HG02884 (cell line): ENCODE results near the gene OR4F6.
"Not testable (repeated sequence)": the region's sequence is repeated elsewhere in the genome, so short reads cannot be mapped to it uniquely, and the experiment has no call there.

Experiments
- ATAC-seq: cut with Tn5 transposase; IDR thresholded peaks from one replicate; pipeline ENCODE4 v1.9.1; 2021; ENCODE audit warnings: mild to moderate bottlenecking, moderate library complexity; ENCODE audit not compliant: unreplicated experiment

The OR4F6 gene, protein sequence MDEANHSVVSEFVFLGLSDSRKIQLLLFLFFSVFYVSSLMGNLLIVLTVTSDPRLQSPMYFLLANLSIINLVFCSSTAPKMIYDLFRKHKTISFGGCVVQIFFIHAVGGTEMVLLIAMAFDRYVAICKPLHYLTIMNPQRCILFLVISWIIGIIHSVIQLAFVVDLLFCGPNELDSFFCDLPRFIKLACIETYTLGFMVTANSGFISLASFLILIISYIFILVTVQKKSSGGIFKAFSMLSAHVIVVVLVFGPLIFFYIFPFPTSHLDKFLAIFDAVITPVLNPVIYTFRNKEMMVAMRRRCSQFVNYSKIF

DNA sequence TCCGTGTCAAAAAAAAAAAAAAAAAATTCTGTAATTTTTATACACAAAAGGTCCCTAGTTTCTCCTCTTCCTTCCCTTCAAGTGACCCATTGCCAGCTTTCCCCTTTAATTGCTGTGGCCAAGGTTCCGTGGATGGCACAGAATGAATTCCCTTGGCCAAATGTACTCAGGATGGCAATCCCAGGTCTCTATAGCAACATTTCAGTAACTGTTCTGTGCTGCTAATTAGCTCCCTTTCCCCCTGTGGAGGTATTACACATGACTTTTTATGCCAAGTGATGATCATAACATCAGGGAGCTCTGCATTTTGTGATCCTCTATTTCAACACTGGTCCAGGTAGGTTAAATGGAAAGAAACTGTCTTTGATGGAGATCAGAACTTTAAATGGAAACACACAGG lies at the start of gene OR4F6:
OR4F6 (plus strand) TSS at position 301 of the 400 bp plus-strand sequence. CDS start 2,211 bp downstream, outside the sequence.
- ATAC-seq: no peak

DNA sequence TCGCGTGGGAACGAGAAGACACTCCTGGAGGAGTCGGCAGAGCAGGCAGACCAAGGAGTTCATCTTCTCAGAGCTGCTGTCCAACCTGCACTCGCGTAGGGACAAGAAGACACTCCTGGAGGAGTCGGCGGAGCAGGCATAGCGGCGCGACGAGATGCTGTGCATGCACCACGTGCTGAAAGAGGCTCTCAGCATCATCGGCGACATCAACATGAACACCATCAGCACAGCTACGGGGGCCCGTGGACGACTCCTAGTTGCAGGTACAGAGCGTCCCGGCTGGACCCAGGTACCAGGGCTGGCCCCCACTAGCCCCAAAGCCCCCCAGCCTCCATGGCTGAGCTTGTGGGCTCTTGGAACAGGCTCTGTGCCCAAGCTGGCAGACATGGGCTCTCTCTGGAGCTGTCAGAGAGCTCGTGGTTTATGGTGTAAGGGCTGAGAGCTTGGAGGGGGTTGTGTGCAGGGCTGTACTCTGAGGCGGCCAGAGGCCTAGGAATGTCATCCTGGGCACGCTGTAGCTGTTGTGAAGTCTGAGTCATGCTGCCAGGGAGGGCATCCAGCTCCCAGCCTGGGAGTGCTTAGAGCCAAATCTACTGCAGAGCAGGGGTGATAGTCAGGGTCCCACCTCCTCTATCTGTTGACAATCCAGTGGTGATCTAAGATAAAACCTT lies 38.5 kb upstream of the OR4F6 start:
- ATAC-seq: not testable (repeated sequence)

DNA sequence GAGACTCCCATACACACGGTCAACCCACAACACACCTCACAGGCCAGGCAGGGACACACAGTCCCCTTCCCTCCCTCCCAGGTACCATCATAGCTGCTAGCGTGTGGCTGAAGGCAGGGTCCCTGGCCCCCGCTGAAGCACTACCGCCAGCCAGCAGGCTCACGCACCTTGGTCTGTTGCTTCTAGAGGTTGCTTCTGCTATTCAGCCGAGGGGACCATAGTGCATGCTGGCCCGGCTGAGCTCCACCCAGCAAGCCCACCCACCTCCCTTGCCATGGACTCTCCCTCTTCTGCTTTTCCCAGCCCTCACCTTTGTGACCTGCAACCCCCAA lies 38.0 kb upstream of the OR4F6 start:
- not testable (repeated sequence) for ATAC-seq

DNA sequence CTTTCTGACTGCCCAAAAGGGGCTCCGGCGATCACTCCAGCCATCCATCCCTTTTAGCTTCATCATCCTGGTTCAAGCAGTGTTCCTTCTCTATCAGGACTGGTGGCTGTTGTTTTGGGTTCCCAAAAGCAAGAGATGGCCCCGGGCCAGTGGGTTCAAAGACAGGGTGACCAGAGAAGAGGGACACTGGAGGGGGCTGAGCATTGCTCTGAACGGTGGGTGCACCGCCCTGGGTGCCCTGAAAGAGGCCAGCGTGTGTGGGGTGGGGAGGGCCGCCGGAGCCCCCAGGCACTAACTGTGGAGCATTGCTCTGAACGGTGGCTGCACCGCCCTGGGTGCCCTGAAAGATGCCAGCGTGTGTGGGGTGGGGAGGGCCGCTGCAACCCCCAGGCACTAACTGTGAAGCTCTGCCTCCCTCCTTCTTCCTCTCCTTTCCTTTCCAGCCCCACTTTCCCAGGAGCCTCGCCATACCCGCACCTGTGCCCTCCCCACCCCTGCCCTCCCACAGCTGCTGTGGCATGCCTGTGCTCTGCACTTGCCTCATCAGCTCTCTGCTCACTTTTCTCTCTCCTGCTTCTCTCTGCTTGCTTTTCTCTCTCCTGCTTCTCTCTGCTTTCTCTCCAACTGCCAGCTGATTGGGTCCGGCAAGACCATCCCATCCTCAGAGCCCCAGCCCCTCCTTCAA lies 37.4 kb upstream of the OR4F6 start:
- no peak for ATAC-seq

DNA sequence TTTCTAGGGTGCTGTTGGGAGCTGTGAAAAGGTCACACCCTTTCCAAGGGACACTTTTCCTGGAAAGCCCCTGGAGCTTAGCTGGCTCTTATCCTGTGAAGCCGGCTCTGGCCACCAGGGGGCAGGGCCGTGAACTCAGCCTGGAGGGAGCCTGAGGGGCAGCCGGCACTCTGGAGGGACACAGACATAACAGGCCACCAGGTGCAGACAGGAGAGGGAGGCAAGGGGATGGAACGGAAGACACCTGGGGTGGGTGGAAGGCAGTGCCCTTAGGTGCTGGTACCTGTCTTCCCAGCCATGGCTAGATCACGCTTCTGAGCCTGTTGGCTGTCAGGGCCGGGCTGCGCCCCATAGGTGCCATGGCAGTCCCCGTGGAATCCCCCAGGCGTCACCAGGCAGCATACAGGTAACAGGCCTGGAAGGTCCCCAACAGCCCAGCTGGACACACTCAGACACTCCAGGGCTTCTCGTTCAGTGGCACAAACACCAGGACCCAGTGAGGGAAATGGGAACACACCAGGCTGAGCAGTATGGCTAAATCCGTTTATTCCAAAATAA lies 36.1 kb upstream of the OR4F6 start:
- not testable (repeated sequence) for ATAC-seq

DNA sequence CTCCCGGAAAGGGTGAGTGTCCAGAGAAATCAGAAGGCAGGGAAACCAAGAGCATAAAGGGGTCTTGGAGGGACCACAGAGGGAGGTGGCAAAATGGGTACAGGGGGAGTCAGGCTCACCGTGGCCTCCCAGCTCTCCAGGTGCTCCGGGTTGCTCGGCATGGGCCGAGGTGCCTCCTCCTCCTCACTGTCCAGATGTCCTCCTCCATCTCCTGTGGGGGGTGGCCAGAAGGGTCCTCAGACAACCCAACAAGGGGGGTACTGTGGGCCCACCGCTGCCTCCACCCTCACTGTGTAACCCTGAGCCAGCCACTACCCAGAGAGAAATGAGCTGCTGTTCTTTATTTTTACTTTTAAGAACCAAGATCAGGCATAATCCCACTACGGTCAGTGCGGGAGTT lies 30.4 kb upstream of the OR4F6 start:
- no peak for ATAC-seq

DNA sequence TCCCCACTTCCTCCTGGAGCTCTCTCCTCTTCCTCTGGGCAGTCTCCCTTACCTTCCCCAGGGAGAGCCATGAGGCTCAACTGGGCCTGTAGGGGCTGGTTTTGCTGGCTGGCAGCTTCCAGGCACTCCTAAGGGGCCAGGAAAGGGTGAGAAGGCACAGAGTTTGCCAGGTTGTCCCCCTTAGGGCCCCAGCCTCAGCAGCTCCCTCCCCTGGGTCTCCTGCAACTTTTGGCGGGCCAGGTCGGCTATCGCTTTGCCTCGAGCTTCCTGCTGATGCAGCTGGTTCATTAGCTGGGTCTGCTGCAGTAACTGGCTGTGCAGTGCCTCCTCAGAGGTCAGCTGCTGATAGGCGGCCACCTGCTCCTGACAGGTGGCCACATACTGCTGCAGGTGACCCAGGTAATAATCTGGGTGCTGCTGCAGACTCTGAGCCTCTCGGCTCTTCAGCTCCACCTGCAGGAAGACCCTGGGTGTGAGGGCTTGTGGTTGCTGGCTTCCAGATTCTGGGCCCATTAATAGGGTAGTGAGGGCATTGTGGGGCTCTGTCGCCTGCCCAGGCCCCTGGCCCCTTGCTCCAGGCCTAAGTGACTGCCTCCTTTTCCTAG lies 29.7 kb upstream of the OR4F6 start:
- ATAC-seq: no peak

DNA sequence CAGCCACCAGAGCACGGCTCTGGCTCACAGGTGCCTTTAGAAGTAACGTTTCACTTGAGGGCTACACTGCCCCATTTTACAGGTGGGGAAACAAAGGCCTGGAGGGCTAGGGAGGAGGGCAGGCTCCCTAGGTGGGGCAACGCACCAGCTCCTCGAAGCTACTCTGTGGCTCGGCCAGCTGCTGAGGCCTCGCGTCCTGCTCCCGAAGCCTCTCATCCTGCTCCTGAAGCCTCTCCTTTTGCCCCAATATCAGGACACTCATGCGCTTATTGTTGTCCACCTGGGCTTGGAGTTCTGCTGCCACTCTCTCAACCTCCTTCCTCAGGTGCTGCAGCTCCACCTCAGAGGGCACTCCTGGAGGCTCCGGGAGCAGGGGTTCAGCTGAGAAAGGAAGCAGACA lies 28.2 kb upstream of the OR4F6 start:
- no peak for ATAC-seq

DNA sequence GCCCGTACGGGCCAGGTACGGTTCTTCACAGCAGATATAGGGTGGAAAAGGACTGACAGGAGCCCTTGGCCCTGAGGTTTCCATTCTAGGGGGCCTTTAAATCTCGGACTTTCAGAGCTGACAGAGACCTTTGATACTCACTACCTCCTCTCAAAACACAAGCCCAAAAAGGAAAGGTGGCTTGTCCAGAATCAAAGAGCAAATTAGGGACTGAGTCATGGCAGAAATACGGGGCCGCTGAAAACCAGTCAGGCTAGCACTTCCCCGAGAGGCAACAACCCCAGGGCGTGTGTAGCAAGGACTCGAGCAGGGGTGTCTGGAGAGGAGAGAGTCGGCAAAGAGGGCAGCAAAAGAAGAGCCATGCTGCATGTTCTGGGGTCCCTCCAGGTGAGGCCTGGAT lies 24.7 kb upstream of the OR4F6 start:
- ATAC-seq: not testable (repeated sequence)

DNA sequence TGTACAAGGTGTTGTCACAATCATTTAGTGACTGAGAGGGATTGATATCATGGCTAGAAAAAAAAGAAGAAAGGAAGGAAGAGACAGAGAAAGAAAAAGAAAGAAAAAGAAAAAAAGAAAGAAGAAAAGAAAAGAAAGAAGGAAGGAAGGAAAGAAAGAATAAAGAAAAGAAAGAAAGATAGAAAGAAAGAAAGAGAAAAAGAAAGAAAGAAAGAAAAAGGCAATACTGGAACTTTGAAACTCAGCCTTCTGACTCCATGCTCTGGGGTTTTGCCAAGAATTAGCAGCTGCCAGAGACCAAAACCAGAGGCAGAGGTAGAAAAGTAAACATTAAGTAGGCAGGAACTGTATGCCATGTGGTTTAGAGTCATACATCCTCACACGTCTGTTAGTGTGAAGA lies 23.1 kb upstream of the OR4F6 start:
- not testable (repeated sequence) for ATAC-seq

DNA sequence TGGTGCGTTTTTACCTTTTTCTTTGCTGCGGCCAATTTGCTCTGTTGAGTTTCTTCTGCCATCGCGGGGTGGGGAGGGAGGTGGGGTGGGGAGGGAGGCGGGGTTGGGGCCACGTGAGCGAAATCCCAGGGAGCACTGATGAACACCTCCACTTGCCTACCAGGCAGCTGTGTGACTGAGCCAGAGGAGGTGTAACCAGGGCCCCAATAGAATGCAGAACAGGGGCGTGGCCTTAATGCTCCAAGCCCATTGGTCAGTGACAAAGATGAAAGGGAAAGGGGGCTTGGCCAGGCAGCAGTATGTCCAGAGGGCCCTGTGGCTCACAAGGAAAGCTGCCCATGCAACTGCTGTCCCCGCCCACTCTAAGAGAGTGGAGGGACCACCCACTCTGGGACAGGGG lies 21.4 kb upstream of the OR4F6 start:
- no peak for ATAC-seq

DNA sequence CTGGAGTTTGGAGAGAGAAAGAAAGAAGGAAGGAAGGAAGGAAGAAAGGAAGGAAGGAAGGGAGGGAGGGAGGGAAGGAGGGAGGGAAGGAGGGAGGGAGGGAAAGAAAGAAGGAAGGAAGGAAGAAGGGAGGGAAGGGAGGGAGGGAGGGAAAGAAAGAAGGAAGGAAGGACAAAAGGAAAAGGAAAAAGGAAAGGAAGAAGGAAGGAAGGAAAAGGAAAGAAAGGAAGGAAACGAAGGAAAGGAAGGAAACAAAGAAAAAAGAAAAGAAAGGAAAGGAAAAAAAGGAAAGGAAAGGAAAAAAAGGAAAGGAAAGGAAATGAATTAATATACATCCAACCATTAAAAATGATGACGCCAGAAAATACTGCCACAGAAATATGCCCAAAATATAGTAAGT lies 18.7 kb upstream of the OR4F6 start:
- ATAC-seq: no peak

DNA sequence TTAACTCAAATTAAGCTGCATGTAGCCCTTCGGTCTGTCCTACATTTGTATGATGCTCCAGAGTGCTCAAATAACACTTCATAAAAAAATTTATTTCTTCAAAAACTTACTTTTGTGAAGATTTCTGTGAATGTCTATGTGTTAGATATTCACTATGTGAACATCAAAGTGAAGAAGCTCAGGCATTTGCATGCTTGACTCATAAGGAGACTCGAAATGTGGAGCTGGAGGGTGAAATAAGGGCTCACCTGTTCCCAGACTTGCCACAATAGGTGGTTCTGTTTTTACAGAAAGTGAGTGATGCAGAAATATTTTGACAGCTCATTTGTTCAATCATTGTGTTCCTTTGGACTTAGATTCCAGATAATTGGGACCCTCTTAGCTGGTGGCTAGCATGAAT lies 16.9 kb upstream of the OR4F6 start:
- ATAC-seq: not testable (repeated sequence)

DNA sequence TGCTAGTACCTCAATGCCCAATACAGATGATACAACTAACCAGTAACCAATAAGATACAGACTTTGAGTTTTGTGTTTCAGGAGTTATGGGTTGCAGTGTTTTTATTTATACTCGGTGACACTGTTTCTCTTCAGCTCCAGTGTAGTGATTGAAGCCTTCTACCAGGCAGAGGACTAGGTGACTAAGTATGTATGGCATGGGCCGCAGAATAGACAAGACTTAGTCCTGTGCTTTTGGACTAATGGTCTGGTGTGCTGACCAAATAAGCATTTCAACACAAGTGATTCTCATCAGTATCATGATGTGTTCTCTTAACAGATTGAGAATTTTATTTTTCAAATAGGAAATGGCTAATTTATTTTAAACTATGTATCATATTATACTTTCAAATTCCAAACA lies 15.3 kb upstream of the OR4F6 start:
- ATAC-seq: not testable (repeated sequence)

DNA sequence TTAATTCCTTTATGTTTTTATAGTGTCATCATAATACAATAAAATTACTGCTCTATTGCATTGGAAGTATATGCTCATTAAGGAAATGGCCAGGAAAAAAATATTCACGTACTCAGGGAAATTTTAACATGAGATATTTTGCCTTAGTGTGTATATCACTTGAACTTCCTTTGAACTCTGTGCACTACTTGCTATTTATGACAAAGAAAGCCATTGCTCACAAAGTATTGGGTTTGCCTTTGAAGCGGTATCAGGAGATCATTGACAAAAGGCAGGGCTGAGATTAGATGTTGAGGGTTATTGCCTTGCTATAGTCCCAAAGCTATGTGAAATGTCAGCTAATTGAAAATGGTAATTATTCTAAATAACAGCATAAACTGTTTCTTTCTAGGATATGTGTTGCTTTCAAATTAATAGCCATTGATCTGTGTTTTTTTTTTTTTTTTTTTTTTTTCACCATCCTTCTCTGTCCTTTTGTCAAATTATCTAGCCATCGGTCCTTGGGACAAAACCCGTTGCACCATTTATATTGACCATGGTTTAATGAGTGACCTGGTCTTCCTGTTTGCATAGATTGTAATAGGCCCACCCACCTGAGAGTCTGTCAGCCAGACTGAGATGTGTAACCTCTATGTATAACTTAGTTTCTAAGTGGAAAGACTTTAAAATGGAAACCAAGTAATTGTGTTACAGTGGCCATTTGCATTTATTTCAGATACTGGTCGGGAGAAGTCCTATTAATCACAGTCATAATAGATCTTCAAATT lies 14.6 kb upstream of the OR4F6 start:
- ATAC-seq: not testable (repeated sequence)

DNA sequence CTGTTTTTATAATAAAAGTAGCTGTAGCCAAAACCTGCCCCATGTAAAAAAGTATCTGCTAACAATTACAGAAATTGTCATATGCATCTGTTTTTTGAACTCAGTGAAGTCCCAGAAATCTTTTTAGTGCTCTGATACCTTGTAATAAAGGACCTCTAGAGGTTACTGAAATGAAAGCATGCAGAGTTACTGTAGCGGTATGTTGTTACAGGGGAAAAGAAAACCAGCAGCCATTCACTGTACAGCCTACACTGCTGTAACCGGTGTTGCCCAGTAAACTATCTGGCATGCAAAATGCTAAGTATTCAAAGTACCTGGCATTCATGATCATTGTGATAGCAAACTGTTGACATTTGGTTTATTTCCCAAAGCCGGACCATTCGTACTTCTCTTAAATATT lies 12.6 kb upstream of the OR4F6 start:
- ATAC-seq: not testable (repeated sequence)

DNA sequence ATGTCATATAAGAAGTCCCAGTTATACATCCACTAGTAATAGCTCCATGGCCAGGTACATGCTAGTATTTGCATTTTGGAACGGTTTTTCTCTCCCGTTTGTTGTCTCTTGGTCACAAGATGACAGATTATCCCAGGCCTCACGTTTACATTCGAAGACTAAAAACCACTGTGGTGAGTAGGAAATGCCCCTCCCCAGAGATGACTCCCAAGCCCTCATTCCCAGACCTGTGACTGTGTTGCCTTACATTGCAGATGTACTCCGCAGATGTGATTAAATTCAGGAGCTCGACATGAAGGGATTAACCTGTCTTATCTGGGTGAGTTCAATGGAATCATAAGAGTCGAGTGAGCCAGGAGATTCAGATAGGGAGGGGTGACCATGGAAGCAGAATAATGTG lies 9.3 kb upstream of the OR4F6 start:
- ATAC-seq: not testable (repeated sequence)

DNA sequence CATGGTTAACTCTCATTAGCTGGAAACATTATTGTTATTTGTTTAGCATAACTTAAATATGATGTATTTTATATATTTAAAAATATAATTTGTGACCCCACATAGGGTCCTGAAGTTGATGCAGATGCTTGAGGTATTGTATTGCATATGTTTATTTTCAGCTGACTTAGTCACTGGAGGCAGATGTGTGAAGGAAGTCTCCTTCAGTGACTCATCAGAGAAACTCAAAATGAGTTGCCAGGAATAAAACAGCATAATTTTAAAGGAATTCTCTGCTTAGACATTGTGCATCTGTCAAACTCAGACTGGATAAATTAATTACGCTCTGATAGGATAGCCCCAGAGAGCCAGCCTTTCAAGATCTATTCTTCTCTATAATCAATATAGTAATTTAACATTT lies 7.9 kb upstream of the OR4F6 start:
- ATAC-seq: no peak

DNA sequence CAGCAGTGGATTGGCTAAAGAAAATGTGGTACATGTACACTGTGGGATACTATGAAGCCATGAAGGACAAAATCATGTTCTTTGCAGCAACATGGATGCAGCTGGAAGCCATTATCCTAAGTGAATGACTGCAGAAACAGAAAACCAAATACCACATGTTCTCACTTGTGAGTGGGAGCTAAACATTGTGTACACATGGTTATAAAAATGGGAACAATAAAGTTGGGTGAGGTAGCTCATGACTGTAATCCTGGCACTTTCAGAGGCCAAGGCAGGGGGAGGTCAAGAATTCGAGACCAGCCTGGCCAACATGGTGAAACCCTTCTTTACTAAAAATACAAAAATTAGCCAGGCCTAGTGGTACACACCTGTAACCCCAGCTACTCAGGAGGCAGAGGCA lies 3.6 kb upstream of the OR4F6 start:
- no peak for ATAC-seq

DNA sequence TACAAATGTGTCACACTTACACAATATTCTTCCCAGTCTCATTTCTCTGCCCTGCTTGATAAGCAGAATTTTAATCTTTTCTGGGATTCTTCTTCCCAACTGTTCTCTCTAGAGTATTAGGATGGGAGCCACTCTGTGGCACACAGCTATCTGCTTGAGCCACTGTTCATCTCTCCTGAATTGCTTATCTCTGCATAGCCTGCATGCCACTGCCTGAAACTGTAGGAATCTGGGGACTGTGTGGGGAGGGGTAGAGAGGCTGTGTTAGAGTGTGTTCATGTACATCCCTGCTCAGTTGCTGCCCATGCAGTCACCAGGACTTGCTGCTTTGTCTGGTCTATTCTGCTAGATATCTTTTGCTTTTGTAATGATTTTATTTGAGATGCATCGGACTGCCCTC lies 2.3 kb upstream of the OR4F6 start:
- no peak for ATAC-seq

DNA sequence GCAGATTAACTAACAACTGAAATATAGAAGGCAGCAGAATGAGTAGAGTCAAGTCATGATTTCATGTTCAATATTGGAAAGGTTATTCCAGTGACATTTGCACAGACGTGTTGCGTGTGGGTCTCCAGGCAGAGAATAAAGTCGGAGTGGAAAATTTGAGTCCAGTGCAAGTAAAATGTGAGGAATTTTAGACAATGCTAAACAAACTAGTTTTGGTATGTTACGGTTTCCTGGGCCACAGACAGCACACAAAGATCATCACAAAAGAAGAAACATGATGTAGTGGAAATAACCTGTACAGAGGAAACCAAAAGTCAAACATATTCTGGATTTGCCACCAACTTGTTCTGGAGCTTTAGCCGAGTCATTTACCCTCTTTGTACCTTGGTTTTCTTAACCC lies 367 bp downstream of the OR4F6 start:
- no peak for ATAC-seq
